ENCODE results near the gene OLFM4.
"Not testable (repeated sequence)": the region's sequence is repeated elsewhere in the genome, so short reads cannot be mapped to it uniquely, and the experiment has no call there.

The OLFM4 gene, protein sequence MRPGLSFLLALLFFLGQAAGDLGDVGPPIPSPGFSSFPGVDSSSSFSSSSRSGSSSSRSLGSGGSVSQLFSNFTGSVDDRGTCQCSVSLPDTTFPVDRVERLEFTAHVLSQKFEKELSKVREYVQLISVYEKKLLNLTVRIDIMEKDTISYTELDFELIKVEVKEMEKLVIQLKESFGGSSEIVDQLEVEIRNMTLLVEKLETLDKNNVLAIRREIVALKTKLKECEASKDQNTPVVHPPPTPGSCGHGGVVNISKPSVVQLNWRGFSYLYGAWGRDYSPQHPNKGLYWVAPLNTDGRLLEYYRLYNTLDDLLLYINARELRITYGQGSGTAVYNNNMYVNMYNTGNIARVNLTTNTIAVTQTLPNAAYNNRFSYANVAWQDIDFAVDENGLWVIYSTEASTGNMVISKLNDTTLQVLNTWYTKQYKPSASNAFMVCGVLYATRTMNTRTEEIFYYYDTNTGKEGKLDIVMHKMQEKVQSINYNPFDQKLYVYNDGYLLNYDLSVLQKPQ

DNA sequence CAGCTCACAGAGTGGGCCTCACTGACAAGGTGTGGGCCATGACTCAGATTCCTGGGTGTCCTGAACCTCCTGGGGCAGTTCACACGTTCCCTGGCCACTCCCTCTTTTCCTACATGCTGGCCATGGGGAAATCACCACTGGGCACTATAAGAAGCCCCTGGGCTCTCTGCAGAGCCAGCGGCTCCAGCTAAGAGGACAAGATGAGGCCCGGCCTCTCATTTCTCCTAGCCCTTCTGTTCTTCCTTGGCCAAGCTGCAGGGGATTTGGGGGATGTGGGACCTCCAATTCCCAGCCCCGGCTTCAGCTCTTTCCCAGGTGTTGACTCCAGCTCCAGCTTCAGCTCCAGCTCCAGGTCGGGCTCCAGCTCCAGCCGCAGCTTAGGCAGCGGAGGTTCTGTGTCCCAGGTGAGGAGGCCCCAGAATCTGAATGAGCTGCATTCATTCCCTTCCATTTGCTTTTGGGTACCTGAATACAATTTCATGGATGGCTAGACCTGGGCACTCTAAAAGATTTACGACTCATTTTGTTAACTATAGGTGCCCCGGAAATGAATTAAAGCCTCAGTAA is at the start of gene OLFM4:
OLFM4 (plus strand) TSS at position 177 of the 567 bp plus-strand sequence; CDS start at position 201, 24 bp downstream.
- DNase-seq: no peak

DNA sequence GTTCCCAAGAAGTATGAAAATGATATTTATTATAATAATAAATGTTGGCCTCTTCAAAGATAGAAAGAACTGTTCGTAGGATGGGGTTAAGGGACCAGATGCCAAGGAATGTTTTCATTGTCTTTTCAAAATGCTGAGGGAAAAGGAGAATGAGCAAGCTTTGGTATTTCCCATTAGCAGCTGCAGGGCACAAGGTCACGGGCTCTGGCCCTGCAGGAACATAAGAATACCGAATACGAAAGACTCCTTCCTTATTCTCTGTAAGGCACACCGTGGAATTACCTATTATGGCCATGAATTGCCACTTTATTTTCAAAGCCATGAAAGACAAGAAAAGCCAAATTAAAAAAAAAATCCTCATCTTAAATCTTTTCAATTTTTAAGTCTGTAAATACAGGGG is 49.6 kb upstream of the OLFM4 start:
- DNase-seq: no peak

DNA sequence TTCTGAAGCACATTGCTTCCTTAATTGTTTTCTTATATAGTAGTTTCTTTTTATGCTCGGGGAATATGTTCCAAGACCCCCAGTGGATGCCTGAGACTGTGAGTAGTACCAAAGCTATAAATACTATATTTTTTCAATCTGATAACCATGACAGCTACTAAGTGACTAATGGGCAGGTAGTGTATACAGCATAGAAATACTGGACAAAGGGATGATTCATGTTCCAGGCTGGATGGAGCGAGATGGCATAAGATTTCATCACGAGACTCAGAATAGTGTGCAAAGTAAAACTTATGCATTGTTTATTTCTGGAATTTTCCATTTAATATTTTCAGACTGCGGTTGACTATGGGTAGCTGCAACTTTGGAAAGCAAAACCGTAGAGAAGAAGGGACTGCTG is 47.9 kb upstream of the OLFM4 start:
- DNase-seq: no peak

DNA sequence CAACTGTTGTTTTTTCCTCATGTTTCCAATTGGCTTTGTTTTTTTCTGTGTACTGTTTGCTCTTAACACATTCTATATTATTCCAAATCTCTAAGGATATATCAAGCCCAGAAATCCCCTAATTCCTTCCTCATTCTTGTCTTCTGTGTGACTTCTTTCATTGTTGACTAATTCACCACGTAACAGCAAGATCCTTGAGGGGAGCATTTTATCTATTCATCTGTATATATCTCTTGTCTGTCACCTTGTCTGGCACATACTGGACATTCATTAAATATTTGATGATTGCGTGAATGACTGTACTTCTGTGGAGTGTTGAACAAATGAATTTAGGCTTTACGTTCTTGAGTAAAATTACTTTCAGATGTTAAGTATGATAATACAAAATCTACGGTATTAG is 44.8 kb upstream of the OLFM4 start:
- no peak for DNase-seq

DNA sequence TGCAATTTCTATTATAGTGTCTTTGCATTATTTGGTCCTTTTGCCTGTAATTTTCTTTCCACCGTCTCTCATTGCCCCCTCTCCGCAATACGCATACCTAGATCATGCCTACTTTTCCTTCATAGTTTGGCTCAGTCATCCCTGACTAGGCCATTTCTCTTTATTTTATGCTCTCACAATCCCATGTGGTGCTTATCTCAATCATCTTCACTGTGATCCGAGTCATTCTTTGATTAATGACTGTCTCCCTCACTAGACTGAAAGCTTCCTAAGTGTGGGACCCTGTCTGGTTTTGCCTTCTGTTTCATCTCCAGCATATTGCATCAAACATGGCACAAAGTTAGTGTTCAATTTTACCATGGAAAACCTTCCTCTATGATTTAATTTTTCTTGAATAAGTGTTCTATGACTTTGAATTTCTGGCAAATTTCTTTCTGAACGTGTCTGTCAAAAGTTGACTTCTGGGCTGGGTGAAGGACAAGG is 43.7 kb upstream of the OLFM4 start:
- DNase-seq: no peak

DNA sequence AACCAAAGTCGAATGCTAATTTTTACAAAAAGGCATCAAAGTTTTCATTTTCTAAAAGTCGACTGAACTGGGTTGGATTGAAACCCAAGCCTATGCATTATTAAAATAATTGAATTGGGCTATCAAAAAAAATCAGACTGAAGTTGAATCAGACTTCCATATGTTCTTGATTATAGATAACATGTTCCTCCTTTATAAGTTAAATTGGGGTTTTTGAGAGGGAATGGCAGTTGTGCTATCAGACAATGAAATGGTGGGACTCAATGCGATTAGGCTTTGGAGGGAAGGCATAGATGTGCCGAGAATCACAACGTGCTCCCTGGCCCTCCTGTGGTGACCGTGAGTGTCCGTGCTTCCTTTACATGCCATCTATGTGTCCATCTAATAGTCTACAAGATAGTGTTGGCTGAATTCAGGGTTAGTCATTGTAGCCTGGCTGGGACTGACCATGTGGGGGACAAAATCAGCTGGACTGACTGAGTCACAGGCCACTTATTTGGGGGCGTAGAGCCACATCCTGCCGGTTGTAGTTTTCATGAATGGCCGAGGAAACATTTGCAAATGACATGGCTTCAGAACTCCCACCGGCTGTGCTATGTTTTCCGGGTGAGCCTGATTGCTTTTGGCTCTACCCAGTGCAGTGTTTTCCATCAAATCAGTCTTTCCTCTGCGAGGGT is 37.1 kb upstream of the OLFM4 start:
- DNase-seq: no peak

DNA sequence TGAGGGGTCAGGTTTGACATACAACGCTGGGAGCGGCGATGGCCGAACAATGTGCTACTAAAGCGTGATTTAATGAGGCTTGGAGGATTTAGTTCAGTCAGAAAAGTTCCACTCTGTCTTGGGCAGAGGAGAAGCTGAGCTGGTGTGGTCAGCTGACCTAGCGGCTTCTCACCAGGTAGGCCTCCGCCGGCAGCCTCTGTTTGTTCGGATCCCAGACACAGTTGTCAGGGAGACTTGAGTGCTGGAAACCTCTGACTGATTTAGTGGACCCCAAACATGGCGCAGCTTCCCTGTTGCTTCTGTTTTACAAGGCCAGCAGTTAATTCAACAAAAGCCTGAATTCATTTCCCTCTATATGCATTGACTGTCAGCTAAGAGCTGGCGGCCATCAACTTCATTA is 36.5 kb upstream of the OLFM4 start:
- no peak for DNase-seq

DNA sequence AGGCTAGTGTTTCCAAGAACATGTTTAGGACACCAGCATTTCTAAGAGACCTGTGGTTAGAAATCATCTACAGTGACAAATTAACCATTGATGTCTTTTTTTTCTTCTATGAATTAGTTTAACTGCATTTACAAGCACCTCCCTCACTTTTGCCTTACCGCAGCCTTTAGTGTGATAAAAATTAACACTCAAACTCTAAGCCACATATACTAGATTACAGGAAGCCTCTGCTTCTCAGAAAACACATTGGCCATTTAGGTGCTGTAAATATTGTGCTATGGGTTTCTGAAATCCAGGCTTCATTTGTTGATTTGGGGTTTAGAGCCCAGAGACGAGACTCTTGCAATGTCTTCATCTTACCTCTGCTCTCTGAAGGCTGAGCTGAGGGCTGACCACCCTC is 34.6 kb upstream of the OLFM4 start:
- no peak for DNase-seq

DNA sequence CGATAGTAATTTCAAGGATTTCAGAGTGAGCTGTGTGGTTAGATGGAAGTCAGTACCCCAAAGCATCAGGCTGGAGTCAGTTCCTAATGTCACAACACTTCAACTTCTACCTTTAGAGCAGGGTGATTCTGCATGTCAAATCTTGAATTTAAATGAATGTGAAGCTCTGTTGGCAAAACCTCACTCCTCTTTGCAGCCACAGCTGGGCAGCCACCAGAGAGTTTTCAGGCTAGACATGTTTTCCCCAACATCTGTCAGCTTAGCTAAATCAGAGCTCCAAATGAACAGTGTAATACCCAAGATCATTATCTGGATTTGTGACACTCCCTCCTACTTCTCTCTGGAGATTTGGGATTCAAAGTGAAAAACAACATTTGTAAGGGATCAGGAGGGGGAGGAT is 33.7 kb upstream of the OLFM4 start:
- DNase-seq: no peak

DNA sequence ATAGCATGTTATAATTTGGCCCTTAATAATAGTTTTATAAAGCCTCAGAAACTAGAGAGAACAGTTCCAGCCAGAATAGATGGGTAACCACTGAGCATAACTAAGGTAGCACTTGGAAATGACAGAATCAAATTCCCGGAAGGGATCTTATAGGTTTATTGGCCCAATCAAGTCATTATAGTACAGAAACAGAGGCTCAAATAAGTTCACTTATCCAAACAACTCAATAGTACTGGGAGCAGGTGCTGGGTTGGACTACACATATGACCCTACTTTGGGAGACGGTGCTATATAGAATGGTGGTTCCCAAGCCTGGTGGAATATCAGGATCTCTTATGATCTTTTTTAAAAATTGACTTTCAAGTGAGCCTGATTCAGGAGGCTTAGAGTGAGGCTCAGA is 32.7 kb upstream of the OLFM4 start:
- no peak for DNase-seq

DNA sequence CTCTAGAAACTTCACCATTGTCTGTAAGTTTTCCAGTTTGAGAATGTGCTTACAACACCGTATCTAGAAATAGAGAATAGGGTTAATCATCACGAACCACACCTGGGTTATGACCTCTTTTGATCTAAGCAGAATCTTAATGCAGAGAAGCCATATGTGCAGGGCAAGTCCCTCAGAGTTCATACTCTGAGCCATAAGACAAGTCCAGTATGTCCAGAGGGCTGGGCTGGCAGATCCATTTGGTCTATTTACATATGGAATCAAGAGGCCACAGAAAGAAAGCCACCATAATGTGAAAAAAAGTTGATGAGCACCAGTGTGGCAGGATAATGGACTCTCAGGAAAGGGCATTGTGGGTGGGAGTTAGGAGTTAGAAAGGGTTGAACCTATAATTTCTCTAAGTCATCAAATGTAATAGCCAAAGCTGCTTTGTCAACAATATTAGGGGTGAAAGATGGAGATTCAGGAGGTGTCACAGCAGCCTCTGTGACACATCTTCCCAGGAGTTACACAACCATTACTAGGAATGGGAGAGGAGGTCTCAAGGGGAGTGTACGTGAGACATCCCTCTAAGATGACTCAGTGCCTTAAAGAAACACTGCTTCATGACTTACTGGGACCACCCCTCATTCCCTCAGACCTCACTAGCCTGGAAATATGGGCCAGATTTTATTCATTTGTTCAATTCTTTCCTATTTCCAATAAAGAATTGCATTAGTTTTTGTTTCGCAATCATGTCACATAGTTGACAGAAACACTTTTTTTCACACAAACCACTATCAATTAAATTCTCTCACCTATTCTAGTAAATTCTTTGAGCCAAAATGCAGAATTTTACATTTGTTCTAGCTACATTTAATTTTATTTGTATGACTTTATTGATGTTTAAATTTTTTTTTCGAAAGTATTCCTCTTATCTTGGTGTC is 30.4 kb upstream of the OLFM4 start:
- no peak for DNase-seq

DNA sequence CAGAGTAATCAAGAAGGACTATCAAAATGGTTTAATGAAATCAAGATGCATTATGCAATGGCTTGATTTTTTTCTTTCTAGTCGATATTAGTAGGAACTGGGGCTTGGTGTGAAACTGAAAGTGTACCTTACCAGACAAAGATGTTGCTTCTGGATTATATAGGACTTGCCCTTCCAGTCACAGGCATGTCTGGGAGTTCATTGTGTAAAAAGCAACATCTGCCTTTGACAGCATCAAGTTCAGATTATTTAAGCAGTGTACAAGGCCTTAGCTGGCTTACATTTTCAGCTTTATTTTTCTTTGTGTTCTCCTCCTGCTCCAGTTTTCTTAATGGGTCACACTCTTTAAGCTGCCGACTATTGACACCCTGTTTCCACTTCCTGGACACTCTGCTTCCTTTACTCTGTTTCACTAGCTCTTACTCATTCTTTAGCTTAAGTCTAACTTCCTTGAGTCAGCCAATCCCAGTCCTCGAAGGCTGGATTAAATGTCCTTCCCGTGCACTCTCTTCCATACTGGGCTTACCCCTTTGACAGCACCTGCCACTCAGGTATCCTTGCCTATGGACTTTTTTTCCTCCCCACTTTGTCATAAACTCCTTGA is 29.4 kb upstream of the OLFM4 start:
- no peak for DNase-seq

DNA sequence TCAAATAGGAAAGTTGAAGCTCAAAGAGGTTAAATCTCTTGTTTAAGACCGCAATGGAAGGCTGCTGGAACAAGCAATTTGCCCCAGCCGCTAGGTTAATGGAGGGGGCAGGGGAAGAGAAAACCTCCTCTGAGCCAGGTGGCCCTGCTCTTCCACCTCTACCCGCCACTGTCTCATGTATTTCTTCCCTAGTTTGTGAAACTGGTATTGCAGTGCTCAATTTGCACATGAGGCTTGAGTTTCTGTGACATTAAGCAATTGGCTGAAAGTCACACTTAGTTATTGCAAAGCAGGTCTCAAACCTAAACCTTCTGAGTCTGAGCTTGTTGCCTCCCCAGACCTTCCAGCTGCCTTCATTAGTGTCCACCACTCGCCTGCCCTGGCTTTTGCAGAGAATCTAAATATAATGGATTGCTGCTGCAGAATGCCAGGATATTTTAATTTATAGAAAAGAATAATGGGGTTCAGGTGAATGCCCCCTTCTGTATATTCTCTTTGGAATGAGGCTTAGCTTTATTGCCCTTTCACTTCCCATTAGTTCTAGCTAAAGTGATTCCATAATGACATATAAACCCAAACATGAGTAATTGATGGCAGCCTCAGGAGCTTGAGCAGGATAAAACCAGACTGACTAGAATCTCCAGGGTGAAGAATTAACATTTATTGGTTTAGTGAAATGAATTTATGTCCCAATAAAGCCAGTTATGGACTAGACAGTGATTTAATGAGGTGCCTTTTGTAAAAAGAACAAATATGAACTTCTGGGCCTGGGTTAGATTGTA is 27.0 kb upstream of the OLFM4 start:
- no peak for DNase-seq

DNA sequence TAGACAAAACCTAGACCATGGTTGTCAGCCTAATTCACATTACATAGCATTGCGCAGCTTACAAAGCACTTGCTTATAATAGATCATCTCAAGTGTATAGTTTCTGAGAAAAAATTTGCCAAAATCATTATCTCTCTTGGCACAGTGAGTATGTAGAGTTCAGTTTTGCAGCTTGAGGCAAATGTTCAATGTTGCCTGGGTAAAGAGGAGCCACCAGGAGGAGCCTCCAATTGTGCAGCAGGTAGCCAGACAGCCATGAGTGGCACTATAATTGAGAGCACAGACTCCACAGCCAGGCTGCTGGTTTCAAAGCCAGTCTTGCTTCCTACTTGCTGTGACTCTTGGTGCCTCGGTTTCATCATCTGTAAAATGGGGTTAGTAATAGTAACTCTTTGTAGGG is 24.0 kb upstream of the OLFM4 start:
- no peak for DNase-seq

DNA sequence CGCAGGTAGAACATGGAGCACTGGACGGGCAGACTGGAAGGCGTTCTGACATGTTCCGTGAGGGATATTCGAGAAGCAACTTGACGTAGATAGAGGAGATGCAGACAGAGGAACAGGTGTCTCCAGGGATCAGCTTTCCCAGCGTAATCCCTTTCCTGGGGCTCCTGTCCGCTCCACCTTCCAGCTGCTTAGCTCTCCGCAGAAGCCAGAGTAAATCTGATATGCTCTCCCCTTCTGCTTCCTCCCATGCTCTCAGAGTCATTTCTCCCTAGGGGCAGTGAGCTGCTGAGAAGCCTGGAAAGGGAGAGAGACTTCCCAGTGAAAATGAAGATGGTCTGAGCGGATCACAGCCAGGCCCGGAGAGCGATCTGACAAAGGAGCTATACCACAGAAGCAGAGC is 23.0 kb upstream of the OLFM4 start:
- no peak for DNase-seq

DNA sequence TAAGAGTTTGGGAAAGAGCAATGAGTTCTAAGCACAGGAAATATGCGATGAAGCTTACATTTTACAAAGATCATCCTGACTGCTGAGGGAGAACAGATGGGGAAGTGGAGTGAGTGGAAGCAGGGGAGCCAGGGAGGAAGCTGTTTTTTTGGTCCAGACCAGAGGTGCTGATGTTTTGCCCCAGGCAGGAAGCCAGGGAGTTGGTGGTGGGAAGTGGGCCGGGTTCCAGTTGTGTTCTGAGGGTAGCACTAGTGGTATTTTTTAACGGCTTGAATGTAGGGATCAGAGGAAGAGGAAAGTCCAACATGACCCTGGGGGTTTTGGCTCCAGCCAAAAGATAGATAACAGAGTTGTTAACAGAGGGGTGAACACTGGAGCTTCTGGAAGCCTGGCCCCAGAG is 20.7 kb upstream of the OLFM4 start:
- no peak for DNase-seq

DNA sequence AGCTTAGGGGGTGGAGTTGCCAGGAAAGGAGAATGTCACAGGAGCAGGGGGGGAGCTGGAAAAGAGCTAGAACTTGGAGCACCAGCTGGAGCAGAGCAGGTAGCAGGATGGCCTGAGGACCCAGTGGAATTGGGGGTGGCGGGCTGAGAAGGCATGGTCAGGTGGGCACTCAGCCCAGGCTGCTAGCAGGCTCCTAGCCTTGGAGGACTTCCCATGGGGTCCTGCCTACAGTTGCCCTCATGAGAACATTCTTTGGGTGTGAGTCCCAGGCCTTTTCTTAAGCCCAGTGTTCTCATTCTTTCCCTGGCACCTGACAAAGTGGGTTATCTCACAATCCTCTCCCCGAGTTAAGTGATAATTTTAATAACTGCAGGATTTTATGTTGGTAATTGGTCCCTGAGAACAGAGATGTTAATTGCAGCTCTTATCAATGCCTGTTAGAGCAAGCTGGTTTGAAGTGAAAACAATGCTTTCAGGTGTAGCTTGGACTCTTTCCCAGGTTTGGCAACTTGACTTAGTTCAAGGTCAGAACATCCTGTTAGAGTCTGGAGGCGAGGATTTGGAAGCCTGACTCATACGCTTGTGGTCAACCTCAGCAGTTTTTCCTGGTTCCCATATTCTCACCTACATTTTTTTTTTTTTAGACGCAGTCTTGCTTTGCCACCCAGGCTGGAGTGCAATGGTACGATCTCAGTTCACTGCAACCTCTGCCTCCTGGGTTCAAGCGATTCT is 18.1 kb upstream of the OLFM4 start:
- no peak for DNase-seq

DNA sequence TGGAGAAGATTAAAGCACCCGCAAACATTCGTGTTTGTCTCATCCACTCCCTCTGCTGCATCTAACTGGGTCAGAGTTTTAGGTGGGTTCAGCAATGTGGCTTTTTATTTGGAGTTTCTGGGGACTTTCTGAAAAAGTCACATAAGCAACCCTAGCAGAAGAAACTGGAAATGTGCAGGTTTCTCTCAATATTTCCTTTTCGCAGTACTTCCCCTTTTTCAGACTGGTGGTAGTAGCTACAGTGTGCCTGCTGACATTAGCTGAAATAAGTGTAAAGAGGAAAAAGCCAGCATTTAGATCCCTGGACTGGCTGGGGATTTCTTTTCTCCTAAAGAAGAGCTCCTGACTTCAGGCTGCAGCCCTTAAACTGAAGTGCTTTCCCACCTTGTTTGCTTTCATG is 15.9 kb upstream of the OLFM4 start:
- no peak for DNase-seq

DNA sequence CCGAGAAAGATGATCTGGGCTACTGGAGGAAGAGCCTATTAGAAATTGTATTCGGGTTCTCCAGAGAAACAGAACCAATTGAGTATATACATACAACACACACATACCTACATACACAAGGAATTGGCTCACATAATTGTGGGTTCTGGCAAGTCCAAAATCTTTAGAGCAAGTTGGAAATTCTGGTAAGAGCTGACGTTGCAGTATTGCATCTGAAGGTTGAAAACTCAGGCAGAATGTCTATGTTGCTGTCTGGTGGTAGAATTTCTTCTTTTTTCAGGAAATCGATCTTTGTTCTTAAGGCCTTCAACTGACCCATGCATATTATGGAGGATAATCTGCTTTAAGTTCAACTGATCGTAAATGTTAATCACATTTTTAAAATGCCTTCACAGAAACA is 15.5 kb upstream of the OLFM4 start:
- no peak for DNase-seq

DNA sequence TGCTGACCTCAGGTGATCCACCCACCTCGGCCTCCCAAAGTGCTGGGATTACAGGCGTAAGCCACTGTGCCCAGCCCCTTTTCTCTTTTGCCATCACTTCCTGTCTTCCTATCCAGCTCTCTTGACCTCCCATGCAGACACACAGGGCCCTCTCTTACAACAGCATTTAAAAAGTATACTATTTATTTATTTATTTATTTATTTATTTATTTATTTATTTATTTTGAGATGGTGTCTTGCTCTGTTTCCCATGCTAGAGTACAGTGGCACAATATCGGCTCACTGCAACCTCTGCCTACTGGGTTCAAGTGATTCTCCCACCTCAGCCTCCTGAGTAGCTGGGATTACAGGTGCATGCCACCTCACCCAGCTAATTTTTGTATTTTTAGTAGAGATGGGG is 14.6 kb upstream of the OLFM4 start:
- not testable (repeated sequence) for DNase-seq
